HG03045 (cell line): Measurements from ENCODE around the gene PM20D1.

Experiments used
- ATAC-seq: cut with Tn5 transposase; IDR thresholded peaks from one replicate; pipeline ENCODE4 v1.9.1; 2021; ENCODE audit warnings: mild to moderate bottlenecking, moderate library complexity; ENCODE audit not compliant: unreplicated experiment

PM20D1 gene

GRCh38 chr1:205780335-205780734 is 69.6 kb downstream of the PM20D1 start:
- no peak for ATAC-seq
